Epidermal melanocyte (primary cell): ENCODE results near the gene SMIM28.
"Not testable (repeated sequence)": the region's sequence is repeated elsewhere in the genome, so short reads cannot be mapped to it uniquely, and the experiment has no call there.

ENCODE experiments used
- DNase-seq: peaks from one replicate; pipeline ENCODE4 v3.0.0; 2011; ENCODE audit warnings: low spot score; ENCODE audit not compliant: insufficient read length

The SMIM28 gene

GRCh38 chr6:138404666-138405337 is 27.1 kb downstream of the SMIM28 start:
- DNase-seq, result no peak

GRCh38 chr6:138405816-138406413 is 28.2 kb downstream of the SMIM28 start:
- DNase-seq, result no peak

DNA sequence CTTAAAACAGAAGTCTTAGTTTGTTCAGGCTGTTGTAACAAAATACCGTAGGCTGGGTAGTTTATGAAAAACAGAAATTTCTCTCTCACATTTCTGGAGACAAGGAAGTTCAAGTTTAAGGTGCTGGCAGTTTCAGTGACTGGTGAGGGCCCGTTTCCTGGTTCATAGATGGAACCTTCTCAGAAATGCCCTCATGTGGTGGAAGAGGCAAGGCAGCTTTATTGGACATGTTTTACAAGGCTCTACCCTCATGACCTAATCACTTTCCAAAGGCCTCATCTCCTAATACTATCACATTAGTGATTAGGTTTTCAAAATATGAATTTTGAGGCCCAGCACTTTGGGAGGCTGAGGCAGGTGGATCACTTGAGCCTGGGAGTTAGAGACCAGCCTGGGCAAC is 28.7 kb downstream of the SMIM28 start:
- DNase-seq, result no peak

GRCh38 chr6:138410048-138410735 is 32.5 kb downstream of the SMIM28 start:
- DNase-seq, result no peak

DNA sequence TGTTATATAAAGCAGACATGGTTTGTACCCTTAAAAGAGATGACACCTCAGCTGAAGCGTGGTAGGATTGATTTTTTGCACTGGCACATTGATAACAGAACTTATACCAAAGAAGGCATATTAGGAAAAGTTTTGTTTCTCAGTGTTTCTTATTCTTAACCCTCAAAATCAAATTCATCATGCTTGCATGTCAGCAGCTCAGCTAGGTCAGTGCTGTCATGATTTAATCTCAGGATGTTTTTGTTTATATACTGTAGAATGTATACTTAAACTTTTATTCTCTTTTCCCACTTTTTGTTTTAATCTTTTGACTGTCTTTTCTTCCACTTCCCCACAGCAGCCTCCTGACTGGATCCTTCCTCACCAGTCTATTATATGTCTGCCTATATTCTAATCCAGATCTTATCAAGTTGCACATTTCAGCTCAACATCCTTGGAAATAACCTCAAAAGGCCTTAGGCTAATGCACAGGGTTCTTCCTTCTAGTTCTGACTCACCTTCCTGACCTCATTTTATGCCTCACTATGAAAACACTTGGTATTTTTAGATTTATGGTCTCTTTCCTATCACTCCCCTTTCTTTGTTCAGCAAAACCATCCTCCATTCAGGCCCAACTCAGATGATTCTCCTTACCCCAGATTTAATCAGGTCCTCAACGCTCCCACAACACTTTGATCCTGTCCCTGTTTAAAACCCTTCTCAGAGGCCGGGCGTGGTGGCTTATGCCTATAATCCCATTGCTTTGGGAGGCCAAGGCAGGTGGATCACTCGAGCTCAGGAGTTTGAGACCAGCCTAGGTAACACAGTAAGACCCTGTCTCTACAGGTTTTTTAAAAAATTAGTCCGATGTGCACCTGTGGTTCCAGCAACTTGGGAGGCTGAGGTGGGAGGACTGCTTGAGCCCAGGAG is 33.5 kb downstream of the SMIM28 start:
- DNase-seq, result no peak

DNA sequence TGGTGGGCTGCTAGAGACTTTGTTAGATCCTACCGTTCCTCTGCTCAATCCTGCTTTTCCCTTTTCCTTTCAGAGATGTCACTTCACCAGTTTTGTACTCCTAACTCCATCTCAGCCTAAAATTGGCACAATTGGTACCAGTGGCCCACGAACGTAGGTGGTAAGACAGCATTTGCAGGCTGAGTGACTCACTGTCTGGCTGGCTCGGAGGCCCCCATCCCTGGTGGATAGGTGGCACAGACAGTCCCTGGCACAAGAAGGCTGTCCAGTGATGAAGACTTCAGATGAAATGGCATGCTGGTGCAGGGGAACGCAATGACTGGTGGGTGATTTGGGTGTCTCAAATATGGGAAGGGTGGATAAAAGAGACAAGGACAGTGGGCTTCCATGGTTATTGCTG is 37.4 kb downstream of the SMIM28 start:
- DNase-seq, result no peak

DNA sequence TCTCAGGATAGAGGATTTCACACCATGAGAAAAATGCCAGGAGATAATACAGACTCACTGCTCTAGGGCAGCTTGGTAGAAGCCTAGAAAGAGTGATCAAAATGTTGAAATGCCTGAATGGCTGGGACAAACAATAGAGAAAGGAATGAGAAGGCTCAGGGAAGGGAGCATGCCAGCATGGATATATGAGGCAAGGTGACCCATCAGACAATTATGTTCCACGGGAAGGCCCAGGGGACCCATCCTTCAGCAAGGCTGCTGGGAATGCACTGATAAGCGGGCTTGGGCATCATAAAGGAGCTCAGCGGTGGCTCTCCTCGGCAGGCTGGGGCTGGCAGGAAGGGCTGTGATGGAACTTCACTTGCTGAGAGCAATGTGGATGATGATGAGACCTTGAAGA is 38.5 kb downstream of the SMIM28 start:
- DNase-seq, result no peak

DNA sequence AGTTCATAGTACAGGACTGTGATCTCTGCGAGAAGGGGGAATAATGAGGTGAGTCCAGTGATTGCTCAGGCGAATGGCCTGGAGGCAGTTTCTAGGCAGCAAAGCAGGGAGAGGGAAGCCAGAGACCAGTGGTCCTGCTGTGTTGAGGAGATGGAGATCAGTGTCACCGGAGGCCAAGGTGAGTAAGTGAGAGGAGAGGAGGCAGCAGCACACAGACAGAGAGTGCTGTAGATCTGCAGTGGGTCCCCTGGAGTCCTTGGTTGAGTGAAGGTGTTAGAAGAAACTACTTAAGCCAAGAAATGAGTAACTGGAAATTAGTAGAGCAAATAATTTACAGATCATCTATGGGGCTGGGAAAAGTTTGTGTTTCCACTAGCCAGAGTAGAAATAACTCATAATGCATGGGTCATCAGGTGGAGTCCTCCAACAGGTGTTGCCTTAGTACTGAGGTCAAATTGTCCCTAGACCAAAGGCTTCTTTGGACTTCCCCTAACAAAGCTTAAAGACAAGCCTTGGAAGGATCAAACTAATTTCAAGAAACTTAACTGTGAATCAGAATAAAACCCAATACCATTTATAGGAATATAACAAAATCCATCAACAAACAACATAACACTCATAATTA is 39.9 kb downstream of the SMIM28 start:
- DNase-seq, result no peak

- DNase-seq, result no peak
Measured at GRCh38 chr6:138418118-138418742, 40.5 kb downstream of the SMIM28 start.

DNA sequence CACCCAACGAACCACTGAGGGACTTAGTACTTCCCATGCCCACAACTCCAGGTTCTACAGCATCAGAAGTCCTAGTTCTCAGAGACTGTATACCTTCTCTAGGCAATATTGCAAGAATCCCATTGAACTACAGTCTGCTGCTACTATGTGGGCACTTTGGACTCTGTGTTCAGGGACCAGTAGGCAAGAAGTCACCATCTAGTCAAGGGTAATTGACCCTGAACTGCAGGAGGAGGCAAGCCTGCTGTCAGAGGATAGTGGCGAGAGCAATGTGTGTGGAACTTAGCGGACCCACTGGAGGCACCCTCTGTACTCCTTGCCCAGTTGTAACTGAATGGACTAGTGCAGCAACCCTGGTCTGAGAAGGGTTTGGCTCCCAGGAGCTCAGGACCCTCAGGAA is 42.1 kb downstream of the SMIM28 start:
- DNase-seq, result no peak

DNA sequence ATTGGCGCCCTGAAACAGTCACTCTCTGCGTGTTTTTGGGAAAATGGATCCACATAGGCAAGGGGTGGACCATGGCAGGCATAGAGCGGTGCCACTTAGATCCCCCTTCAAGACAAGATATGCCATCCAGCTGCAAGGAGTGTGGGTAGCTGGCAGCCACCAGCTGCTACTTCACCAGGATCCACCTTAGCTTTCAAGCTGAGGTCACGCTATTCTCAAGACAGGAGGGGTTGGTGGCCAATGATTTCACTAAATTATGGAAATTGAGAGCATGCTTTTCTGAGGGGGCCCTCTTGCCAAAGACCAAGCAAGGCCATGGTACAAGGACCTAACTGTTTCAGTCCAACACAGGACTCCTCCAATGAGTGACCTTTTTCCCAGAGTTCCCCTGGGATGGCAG is 42.7 kb downstream of the SMIM28 start:
- no peak for DNase-seq

DNA sequence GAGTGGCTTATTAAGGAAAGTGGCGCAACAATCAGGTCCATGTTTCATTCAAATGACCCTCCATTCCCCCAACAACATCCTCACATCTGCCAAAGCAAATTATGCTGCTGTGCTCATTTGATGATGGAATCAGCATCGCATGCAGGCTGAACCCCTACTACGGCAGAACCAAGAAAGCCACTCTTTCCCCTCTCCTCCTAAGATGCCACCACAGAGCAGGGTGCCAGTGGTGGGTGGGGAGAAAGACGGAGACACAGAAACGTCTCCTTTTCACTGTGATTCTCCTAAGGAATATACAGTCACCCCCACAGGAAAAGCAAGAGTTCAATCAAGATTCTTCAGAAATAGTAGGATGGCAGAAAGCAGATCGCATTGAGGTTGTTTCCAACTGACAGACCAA is 43.4 kb downstream of the SMIM28 start:
- no peak for DNase-seq

- DNase-seq, result no peak
Measured at GRCh38 chr6:138421608-138422007, 43.9 kb downstream of the SMIM28 start.

GRCh38 chr6:138422861-138423260 is 45.2 kb downstream of the SMIM28 start:
- no peak for DNase-seq

DNA sequence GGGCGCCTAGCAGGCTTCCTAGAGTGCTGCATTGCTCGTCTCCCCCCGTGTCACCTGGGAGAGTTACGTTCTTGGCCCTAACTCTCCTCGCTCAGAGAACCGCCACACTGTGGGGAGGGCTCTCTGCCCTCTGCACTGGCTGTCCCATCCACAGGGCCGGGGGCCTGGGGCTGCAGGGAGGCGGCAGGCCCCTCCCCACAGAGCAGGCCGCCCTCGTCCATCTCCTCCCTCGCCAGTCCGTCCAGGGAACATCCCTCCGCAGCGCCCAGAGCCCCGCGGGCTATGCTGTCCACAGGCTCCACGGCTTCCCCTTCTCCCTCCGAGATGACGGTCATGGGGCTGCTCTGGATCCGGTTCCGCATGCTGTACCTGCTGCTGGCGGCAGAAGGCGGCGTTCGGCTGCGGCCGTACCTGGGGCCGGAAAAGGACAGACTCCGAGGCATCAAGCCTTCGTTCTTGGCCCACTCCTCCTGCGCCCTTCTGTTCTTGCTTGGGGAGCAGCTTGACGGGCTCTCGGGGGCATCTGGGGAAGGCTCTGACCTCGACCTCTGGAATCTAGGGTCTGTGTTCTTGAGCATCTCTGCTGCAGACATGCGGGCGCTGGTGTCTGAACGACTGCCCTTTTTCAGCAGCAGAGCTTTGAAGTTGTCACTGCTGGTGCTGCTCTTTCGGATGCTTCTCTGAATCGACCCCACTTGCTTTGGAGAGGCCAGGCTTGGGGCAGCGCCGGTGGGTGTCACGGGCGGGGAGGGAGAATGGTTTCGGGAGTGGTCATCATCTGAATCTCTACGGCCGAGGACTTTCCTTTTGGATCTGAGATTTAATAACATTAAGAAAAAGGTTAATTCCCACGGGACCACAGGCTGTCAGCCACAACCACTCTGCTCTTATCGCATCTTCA is 46.5 kb downstream of the SMIM28 start:
- DNase-seq, result no peak

GRCh38 chr6:138425256-138425655 is 47.6 kb downstream of the SMIM28 start:
- not testable (repeated sequence) for DNase-seq

- DNase-seq, result no peak
Measured at GRCh38 chr6:138426500-138427123, 48.9 kb downstream of the SMIM28 start.

- no peak for DNase-seq
Measured at GRCh38 chr6:138427701-138428100, 50.0 kb downstream of the SMIM28 start.

GRCh38 chr6:138428944-138429598 is 51.4 kb downstream of the SMIM28 start:
- DNase-seq, result peak; percentile 65
